H9 (cell line): ENCODE data around the gene DLX2. TPM values are rescaled to one million over a fixed set of nuclear protein-coding genes. Genes with fewer than 3 reads are reported as not detected.
A peak's percentile ranks its signal among the peaks of the same experiment; 100 is the strongest.

Experiments
- DNase-seq: peaks from one replicate; pipeline ENCODE4 v3.0.0-alpha.2; 2017
- H2AFZ ChIP-seq: one replicate; pipeline ENCODE4 v1.6.1; 2013; ENCODE audit warnings: mild to moderate bottlenecking, low read length, control low read depth, moderate library complexity
- H2AK5ac ChIP-seq: 2 replicates; pipeline ENCODE4 v1.6.1; 2013; ENCODE audit warnings: low read length, control low read depth, mixed read lengths; ENCODE audit not compliant: insufficient read length
- H2BK120ac ChIP-seq: one replicate; pipeline ENCODE4 v1.6.1; 2013; ENCODE audit warnings: low read depth, mild to moderate bottlenecking, low read length, control low read depth, inconsistent platforms; ENCODE audit not compliant: poor library complexity, severe bottlenecking
- H2BK12ac ChIP-seq: 2 replicates; pipeline ENCODE4 v1.6.1; 2013; ENCODE audit warnings: low read length, control low read depth, mixed read lengths, low read depth; ENCODE audit not compliant: insufficient read length
- H2BK15ac ChIP-seq: 2 replicates; pipeline ENCODE4 v1.6.1; 2013; ENCODE audit warnings: low read depth, low read length, control low read depth
- H2BK20ac ChIP-seq: one replicate; pipeline ENCODE4 v1.6.1; 2013; ENCODE audit warnings: low read depth, mild to moderate bottlenecking, low read length, control low read depth, inconsistent platforms; ENCODE audit not compliant: poor library complexity, severe bottlenecking
- H2BK5ac ChIP-seq: 2 replicates; pipeline ENCODE4 v1.6.1; 2013; ENCODE audit warnings: low read length, control low read depth, mixed read lengths; ENCODE audit not compliant: insufficient read length
- H3K14ac ChIP-seq: 2 replicates; pipeline ENCODE4 v1.6.1; 2013; ENCODE audit warnings: low read length, control low read depth; ENCODE audit not compliant: insufficient read depth
- H3K18ac ChIP-seq: 2 replicates; pipeline ENCODE4 v1.6.1; 2013; ENCODE audit warnings: low read depth, mild to moderate bottlenecking, mixed read lengths, low read length, control low read depth; ENCODE audit not compliant: insufficient read length
- H3K23ac ChIP-seq: 2 replicates; pipeline ENCODE4 v1.6.1; 2013; ENCODE audit warnings: low read length, control low read depth, mixed read lengths, low read depth; ENCODE audit not compliant: insufficient read length
- H3K23me2 ChIP-seq: 2 replicates; pipeline ENCODE4 v1.6.1; 2013; ENCODE audit warnings: low read depth, mild to moderate bottlenecking, mixed read lengths, low read length, control low read depth; ENCODE audit not compliant: insufficient read length, poor library complexity, severe bottlenecking
- H3K27ac ChIP-seq: 2 replicates; pipeline ENCODE4 v1.5.1; 2013; ENCODE audit warnings: low read length, control low read depth, mixed read lengths, low read depth; ENCODE audit not compliant: insufficient read length
- H3K27me3 ChIP-seq: 2 replicates; pipeline ENCODE4 v1.6.1; 2013; ENCODE audit warnings: low read length, control low read depth, inconsistent platforms; ENCODE audit not compliant: insufficient read depth
- H3K4ac ChIP-seq: 2 replicates; pipeline ENCODE4 v1.6.1; 2013; ENCODE audit warnings: low read depth, mild to moderate bottlenecking, control low read depth, inconsistent platforms, low read length, moderate library complexity
- H3K4me1 ChIP-seq: 2 replicates; pipeline ENCODE4 v1.6.1; 2013; ENCODE audit warnings: low read length, control low read depth, inconsistent platforms; ENCODE audit not compliant: insufficient read depth
- H3K4me2 ChIP-seq: 2 replicates; pipeline ENCODE4 v1.6.1; 2013; ENCODE audit warnings: low read length, control low read depth, mixed read lengths; ENCODE audit not compliant: insufficient read length, insufficient read depth
- H3K56ac ChIP-seq: 2 replicates; pipeline ENCODE4 v1.6.1; 2013; ENCODE audit warnings: low read depth, mild to moderate bottlenecking, mixed read lengths, low read length, control low read depth; ENCODE audit not compliant: insufficient read length
- H3K79me1 ChIP-seq: 2 replicates; pipeline ENCODE4 v1.6.1; 2013; ENCODE audit warnings: low read depth, mild to moderate bottlenecking, moderate library complexity, low read length, control low read depth, inconsistent platforms; ENCODE audit not compliant: insufficient read depth, poor library complexity, severe bottlenecking
- H3K79me2 ChIP-seq: 2 replicates; pipeline ENCODE4 v1.6.1; 2013; ENCODE audit warnings: low read length, control low read depth, inconsistent platforms; ENCODE audit not compliant: insufficient read depth
- H3K9ac ChIP-seq: 2 replicates; pipeline ENCODE4 v1.6.1; 2013; ENCODE audit warnings: low read length, control low read depth, mixed read lengths; ENCODE audit not compliant: insufficient read length; ENCODE audit errors: extremely low read depth
- H3K9me3 ChIP-seq: one replicate; pipeline ENCODE4 v1.6.1; 2013; ENCODE audit warnings: low read depth, low read length, inconsistent platforms; ENCODE audit not compliant: control insufficient read depth
- H3T11ph ChIP-seq: one replicate; pipeline ENCODE4 v1.6.1; 2013; ENCODE audit warnings: mild to moderate bottlenecking, low read length, control low read depth, inconsistent platforms
- H4K20me1 ChIP-seq: one replicate; pipeline ENCODE4 v1.6.1; 2013; ENCODE audit not compliant: control insufficient read depth, insufficient read length, insufficient read depth
- H4K5ac ChIP-seq: 2 replicates; pipeline ENCODE4 v1.6.1; 2013; ENCODE audit warnings: low read depth, mild to moderate bottlenecking, mixed read lengths, low read length, control low read depth; ENCODE audit not compliant: insufficient read length
- H4K8ac ChIP-seq: replicated peaks from 2 replicates; pipeline ENCODE4 v1.6.1; 2013; ENCODE audit warnings: low read length, control low read depth, mixed read lengths, low read depth; ENCODE audit not compliant: insufficient read length
- H4K91ac ChIP-seq: 2 replicates; pipeline ENCODE4 v1.6.1; 2013; ENCODE audit warnings: low read depth, mild to moderate bottlenecking, moderate library complexity, mixed read lengths, low read length, control low read depth; ENCODE audit not compliant: insufficient read length
- H3K27ac Mint-ChIP-seq, 3 experiments: 2 replicates in 2 of 3; 3 replicates in 1 of 3; pipeline ENCODE4 v1.8.0; 2020 to 2021; ENCODE audit warnings: mixed read lengths in 3 of 3, mild to moderate bottlenecking in 1 of 3, moderate library complexity in 1 of 3
- H3K27me3 Mint-ChIP-seq: 2 replicates; pipeline ENCODE4 v1.8.0; 2021; ENCODE audit warnings: low read depth, mild to moderate bottlenecking, moderate library complexity, mixed read lengths
- H3K36me3 Mint-ChIP-seq, 3 experiments: 2 replicates in 2 of 3; 3 replicates in 1 of 3; pipeline ENCODE4 v1.8.0; 2020 to 2021; ENCODE audit warnings: low read depth in 3 of 3, mixed read lengths in 3 of 3; ENCODE audit not compliant: insufficient read depth in 1 of 3
- H3K4me1 Mint-ChIP-seq, 2 experiments: 2 replicates each; pipeline ENCODE4 v1.8.0; 2020; ENCODE audit warnings: mixed read lengths in 2 of 2
- H3K4me3 Mint-ChIP-seq, 2 experiments: 2 replicates in 1 of 2; 3 replicates in 1 of 2; pipeline ENCODE4 v1.8.0; 2020 to 2021; ENCODE audit warnings: mild to moderate bottlenecking in 2 of 2, mixed read lengths in 2 of 2, moderate library complexity in 1 of 2
- H3K9me3 Mint-ChIP-seq, 2 experiments: 2 replicates in 1 of 2; 3 replicates in 1 of 2; pipeline ENCODE4 v1.8.0; 2020; ENCODE audit warnings: mild to moderate bottlenecking in 2 of 2, mixed read lengths in 2 of 2, moderate library complexity in 1 of 2
- WGBS: extraction: QIAGEN DNeasy Blood & Tissue Kit; methylation state at CpG from one replicate; pipeline ENCODE4 v1.1.7; 2013; ENCODE audit warnings: missing lambda C conversion rate, low lambda C conversion rate, mixed read lengths; ENCODE audit not compliant: insufficient read length; ENCODE audit errors: extremely low coverage; 5-methylcytosine and 5-hydroxymethylcytosine counted together
- total RNA-seq: library from RNA; stranded (reverse); gene quantifications from 2 replicates; pipeline ENCODE4 v1.2.1, GENCODE V29; 2021
- TF ChIP-seq, protein P1 (sequence below): fragments of 200-600 bp; sonication (generic); conservative IDR thresholded peaks from 3 replicates; pipeline ENCODE4 v1.8.0; 2021; ENCODE audit warnings: antibody characterized with exemption, mild to moderate bottlenecking

Gene DLX2
- total RNA-seq, 1 experiment from 2014 or later, result not detected

- H3K4me1 Mint-ChIP-seq, result peaks cover 39 to 54% of the 10 kb centered on the region in 2 experiments
- Histone ChIP-seq H4K91ac (no peak overlapping the region), H3K56ac (no peak overlapping the region), H3K4me1 (no peaks in the 10 kb centered on the region), H2BK15ac (no peak overlapping the region), H4K8ac (no peak overlapping the region), H3K23ac (no peak overlapping the region), H3K4me2 (peak overlapping the region; percentile 4), H4K5ac (no peak overlapping the region), H2AFZ (no peak overlapping the region), H2AK5ac (no peak overlapping the region), H2BK120ac (no peak overlapping the region), H3K4ac (no peak overlapping the region), H3K27ac (no peak overlapping the region), H3K14ac (no peak overlapping the region), H2BK5ac (no peak overlapping the region), H3K79me1 (no peaks in the 10 kb centered on the region), H3K9me3 (no peaks in the 10 kb centered on the region), H3K79me2 (no peaks in the 10 kb centered on the region), H3T11ph (no peak overlapping the region), H3K27me3 (peaks cover 83% of the 10 kb centered on the region), H4K20me1 (no peaks in the 10 kb centered on the region), H2BK12ac (no peak overlapping the region), H3K23me2 (peaks cover 34% of the 10 kb centered on the region), H3K9ac (no peak overlapping the region), H3K18ac (no peak overlapping the region), H2BK20ac (no peak overlapping the region)
- H3K9me3 Mint-ChIP-seq, result peaks cover 3 to 6% of the 10 kb centered on the region in 2 experiments; a peak in 4 of 5 replicates
- H3K4me3 Mint-ChIP-seq, result peak overlapping the region in 1 of 2 experiments; percentile 58; a peak in 2 of 5 replicates
- TF ChIP-seq, protein P1, sequence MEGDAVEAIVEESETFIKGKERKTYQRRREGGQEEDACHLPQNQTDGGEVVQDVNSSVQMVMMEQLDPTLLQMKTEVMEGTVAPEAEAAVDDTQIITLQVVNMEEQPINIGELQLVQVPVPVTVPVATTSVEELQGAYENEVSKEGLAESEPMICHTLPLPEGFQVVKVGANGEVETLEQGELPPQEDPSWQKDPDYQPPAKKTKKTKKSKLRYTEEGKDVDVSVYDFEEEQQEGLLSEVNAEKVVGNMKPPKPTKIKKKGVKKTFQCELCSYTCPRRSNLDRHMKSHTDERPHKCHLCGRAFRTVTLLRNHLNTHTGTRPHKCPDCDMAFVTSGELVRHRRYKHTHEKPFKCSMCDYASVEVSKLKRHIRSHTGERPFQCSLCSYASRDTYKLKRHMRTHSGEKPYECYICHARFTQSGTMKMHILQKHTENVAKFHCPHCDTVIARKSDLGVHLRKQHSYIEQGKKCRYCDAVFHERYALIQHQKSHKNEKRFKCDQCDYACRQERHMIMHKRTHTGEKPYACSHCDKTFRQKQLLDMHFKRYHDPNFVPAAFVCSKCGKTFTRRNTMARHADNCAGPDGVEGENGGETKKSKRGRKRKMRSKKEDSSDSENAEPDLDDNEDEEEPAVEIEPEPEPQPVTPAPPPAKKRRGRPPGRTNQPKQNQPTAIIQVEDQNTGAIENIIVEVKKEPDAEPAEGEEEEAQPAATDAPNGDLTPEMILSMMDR, result no peak
- WGBS, result no CpG with 5 or more reads among the region's 1 CpG
- peaks cover 0 to 2% (median 1%) of the 10 kb centered on the region in 3 experiments; a peak in 3 of 7 replicates for H3K36me3 Mint-ChIP-seq
- H3K27ac Mint-ChIP-seq, result no peak overlapping the region
- H3K27me3 Mint-ChIP-seq, result peaks cover 100% of the 10 kb centered on the region
- DNase-seq, result no peak
These were observed 4.4 kb downstream of the DLX2 start for GRCh38 chr2:172098287-172098649.
